HG03342 (cell line): Measurements from ENCODE around the gene KCNN1.
"Not testable (repeated sequence)": the region's sequence is repeated elsewhere in the genome, so short reads cannot be mapped to it uniquely, and the experiment has no call there.

ENCODE experiments used
- ATAC-seq: cut with Tn5 transposase; IDR thresholded peaks from one replicate; pipeline ENCODE4 v1.9.1; 2021; ENCODE audit warnings: mild to moderate bottlenecking, moderate library complexity; ENCODE audit not compliant: unreplicated experiment

Gene KCNN1

GRCh38 chr19:17967257-17968051 is 547 bp downstream of the KCNN1 start:
- ATAC-seq: no peak

GRCh38 chr19:17968362-17968761 is 1.5 kb downstream of the KCNN1 start:
- no peak for ATAC-seq

- ATAC-seq: no peak
These were observed 2.3 kb downstream of the KCNN1 start for GRCh38 chr19:17969096-17969792.

GRCh38 chr19:17972230-17972629 is 5.3 kb downstream of the KCNN1 start:
- ATAC-seq: no peak

- ATAC-seq: no peak
These were observed 6.9 kb downstream of the KCNN1 start for GRCh38 chr19:17973759-17974158.

GRCh38 chr19:17974551-17974950 is 7.6 kb downstream of the KCNN1 start:
- no peak for ATAC-seq

GRCh38 chr19:17975032-17975431 is 8.1 kb downstream of the KCNN1 start:
- ATAC-seq: no peak

DNA sequence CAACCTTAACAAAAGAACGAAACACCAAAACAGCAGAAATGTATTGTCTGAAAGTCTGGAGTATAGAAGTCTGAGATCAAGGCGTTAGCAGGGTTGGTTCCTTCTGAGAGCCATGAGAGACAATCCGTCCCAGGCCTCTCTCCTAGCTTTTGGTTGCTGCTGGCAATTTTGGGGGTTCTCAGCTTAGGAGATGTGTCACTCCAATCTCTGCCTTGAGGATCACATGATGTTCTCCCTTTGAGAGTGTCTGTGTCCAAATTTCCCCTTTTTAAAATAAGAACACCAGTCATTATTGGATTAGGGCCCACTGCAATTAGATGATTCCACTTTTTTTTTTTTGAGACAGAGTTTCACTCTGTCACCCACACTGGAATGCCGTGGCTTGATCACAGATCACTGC is 10.1 kb downstream of the KCNN1 start:
- ATAC-seq: no peak

GRCh38 chr19:17977488-17977887 is 10.6 kb downstream of the KCNN1 start:
- ATAC-seq: no peak

GRCh38 chr19:17981611-17982010 is 14.7 kb downstream of the KCNN1 start:
- ATAC-seq: no peak

DNA sequence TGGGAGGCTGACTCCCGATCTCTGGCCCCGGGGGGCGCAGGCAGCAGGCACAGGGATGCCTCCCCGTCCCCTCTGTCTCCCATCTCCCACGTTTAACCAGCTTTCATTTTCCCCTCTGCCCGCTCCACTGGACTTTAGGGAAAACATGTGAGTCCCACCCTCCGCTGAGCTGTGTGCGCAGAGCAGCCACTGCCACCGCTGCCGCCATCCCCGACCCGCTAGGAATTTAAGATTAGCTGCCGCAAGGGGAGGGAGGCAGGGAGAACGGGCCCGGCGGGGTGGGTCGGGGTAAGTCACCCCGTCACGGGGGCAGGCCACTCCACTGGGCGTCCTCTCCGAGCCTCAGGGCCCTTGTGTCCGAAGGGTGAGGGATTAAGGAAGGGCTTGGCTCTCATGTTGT is 15.5 kb downstream of the KCNN1 start:
- ATAC-seq: no peak

GRCh38 chr19:17985037-17985818 is 18.3 kb downstream of the KCNN1 start:
- ATAC-seq: no peak

- ATAC-seq: not testable (repeated sequence)
These were observed 19.7 kb downstream of the KCNN1 start for GRCh38 chr19:17986569-17986968.

DNA sequence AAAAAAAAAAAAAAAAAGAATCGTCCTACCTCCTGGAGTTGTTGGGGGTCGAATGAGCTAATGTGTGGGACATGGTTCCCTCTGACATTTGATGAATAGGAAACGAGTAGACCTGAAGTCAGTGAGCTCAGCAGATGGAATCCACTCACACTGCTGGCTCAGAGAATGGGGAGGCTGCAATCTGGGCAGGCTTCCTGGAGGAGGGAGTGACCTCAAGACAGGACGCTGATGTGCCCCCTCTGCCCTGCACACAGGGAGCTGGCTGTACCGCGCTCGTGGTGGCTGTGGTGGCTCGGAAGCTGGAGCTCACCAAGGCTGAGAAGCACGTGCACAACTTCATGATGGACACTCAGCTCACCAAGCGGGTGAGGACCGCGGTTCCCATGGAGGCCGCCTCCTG is 21.3 kb downstream of the KCNN1 start:
- ATAC-seq: no peak

DNA sequence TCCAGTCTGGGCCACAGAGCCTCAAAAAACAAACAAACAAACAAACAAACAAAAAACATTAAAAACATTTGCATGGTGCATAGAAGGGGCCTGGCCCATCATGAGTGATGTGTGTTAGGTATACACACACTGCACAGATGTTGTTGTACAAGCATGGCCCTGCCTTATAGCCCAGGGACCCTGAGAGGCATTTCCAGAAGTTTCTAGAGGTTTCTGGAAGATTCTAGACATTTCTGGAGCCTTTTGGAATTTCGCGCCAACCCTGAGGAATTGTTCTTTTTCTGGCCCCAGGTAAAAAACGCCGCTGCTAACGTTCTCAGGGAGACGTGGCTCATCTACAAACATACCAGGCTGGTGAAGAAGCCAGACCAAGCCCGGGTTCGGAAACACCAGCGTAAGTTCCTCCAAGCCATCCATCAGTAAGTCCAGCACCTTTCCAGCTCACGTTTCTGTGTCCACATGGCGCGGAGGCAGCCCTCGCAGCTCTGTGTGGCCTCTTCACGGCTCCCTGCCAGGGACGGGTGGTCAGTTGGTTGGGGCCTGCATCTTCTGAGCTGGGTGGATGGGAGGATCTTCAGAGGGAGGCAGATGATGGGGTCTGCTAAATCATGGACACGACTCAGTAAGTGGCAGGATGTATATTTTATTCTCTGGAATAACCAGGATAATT is 22.7 kb downstream of the KCNN1 start:
- no peak for ATAC-seq

DNA sequence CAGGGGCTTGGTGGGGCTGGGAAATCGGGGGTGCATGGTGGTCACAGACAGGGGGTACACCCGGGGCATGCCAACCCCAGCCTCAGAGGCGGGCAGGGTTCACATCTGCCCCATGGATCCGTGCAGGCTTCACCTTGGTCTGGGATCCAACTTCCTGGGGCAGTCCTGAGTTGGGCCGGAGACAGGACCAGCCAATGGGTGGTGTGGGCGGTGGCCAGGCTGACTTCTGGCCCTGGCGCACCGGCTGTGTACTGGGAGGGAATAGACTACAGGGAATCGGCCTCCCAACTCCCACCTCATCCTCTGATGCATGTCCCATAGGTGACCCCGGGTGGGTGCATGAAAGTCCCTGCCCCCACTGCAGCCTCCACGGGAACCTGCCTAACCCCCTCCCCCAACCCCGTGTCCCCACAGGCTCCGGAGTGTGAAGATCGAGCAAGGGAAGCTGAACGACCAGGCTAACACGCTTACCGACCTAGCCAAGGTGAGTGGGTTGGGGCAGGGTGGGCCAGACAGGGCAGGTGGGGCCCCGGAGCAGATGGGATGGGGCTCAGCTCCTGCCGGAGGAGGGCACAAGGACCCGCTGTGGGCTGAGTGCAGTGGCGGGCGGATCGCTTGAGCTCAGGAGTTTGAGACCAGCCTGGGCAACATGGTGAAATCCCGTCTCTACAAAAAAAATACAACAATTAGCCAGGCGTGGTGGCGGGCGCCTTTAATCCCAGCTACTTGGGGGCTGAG is 26.3 kb downstream of the KCNN1 start:
- ATAC-seq: no peak

- ATAC-seq: no peak
These were observed 30.0 kb downstream of the KCNN1 start for GRCh38 chr19:17996826-17997316.

GRCh38 chr19:17997969-17998826 is 31.3 kb downstream of the KCNN1 start:
- ATAC-seq: no peak

GRCh38 chr19:17998827-17999150 is 31.9 kb downstream of the KCNN1 start:
- no peak for ATAC-seq
